Central memory CD4-positive, alpha-beta T cell (primary cell): Measurements from ENCODE around the gene ABCB10.
A peak's percentile ranks its signal among the peaks of the same experiment; 100 is the strongest.
"Not testable (repeated sequence)": the region's sequence is repeated elsewhere in the genome, so short reads cannot be mapped to it uniquely, and the experiment has no call there.

Experiments used
- DNase-seq: peaks from one replicate; pipeline ENCODE4 v3.0.0; 2022

Gene ABCB10

GRCh38 chr1:229570891-229571516 is 12.5 kb upstream of the ABCB10 start:
- no peak for DNase-seq

GRCh38 chr1:229570305-229570704 is 11.8 kb upstream of the ABCB10 start:
- DNase-seq: no peak

DNA sequence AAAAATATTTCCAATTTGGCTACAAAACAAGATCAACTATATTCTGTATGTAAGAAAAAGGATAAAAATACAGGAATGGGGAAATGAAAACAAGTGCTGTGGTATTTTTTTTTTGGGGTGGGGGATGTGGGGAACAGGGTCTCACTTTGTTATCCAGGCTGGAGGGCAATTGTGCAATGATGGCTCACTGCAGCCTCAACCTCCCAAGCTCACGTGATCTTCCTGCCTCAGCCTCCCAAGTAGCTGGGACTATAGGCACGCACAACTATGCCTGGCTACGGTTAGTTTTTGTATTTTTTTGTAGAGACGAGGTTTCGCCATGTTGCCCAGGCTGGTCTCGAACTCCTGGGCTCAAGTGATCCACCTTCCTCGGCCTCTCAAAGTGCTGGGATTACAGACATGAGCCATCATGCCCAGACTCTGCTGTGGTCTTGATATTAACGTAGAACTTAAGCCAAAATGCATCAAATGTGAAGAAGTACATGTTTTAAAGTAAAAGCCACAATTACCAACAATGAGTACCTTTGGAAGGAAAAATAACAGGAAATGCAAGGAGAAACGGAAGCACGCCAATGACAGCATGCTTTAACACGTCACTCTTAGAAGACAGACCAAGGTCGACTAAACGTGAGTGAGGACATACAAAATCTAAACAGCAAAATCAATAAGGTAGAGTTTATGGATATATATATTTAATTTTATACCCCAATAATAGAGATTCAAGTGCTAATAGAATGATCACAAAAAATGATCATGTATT is 8.8 kb upstream of the ABCB10 start:
- no peak for DNase-seq

DNA sequence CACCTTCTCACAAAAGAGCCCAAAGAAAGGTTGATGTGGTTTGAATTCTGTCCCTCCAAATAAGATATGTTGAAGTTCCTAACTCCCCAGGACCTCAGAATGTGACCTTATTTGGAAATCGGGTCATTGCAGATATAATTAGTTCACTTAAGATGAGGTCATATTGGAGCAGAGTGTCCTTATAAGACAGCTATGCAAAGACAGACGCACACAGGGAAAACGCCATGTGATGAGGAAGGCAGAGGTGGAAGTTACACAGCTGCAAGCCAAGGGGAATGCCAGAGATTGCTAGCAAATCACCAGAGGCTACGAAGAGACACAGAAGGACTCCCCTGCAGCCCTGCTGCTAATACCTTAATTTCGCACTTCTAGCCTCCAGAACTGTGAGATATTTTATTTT is 5.2 kb upstream of the ABCB10 start:
- DNase-seq: no peak

GRCh38 chr1:229563241-229563640 is 4.7 kb upstream of the ABCB10 start:
- DNase-seq: no peak

GRCh38 chr1:229562686-229563085 is 4.2 kb upstream of the ABCB10 start:
- no peak for DNase-seq

GRCh38 chr1:229561141-229561540 is 2.6 kb upstream of the ABCB10 start:
- no peak for DNase-seq

DNA sequence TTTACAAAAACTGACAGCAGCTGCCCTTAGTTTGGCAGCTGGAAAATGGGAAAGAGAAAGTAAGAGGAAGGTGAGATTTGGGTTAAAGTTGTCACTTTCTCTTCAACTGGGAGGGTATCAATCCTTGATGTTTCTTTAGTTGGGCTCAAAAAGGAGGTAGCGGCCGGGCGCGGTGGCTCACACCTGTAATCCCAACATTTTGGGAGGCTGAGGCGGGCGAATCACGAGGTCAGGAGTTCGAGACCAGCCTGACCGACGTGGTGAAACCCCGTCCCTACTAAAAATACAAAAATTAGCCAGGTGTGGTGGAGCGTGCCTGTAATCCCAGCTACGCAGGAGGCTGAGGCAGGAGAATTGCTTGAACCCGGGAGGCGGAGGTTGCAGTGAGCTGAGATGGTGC is 1.6 kb upstream of the ABCB10 start:
- DNase-seq: not testable (repeated sequence)

- DNase-seq: not testable (repeated sequence)
These were observed 862 bp upstream of the ABCB10 start for GRCh38 chr1:229559336-229559801.

GRCh38 chr1:229557913-229558414 is 543 bp downstream of the ABCB10 start:
- DNase-seq: peak; percentile 19

- DNase-seq: no peak
These were observed 1.2 kb downstream of the ABCB10 start for GRCh38 chr1:229557200-229557850.

- no peak for DNase-seq
These were observed 3.5 kb downstream of the ABCB10 start for GRCh38 chr1:229554886-229555621.

- no peak for DNase-seq
These were observed 4.8 kb downstream of the ABCB10 start for GRCh38 chr1:229553621-229554130.

GRCh38 chr1:229552732-229553131 is 5.8 kb downstream of the ABCB10 start:
- no peak for DNase-seq

- no peak for DNase-seq
These were observed 7.5 kb downstream of the ABCB10 start for GRCh38 chr1:229550812-229551567.

DNA sequence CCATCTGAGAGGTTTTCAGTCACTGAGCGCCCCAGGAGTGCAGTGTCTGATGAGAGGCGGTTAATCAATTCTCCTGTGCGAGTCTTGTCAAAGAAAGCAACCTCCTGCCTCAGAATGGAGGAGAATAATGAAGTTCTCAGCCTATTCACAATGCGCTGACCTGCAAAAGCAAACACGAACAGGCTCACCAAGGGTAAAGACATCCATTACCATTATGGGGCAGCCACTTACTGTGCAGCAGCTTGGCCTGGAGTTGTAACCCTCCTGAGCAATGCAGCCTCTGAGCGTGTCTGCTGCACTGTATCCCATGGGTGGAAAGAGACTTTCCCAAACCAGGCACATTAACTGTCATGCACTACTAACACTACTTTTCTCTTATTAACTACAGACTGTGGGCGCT is 11.0 kb downstream of the ABCB10 start:
- no peak for DNase-seq

GRCh38 chr1:229544587-229544986 is 13.9 kb downstream of the ABCB10 start:
- no peak for DNase-seq

DNA sequence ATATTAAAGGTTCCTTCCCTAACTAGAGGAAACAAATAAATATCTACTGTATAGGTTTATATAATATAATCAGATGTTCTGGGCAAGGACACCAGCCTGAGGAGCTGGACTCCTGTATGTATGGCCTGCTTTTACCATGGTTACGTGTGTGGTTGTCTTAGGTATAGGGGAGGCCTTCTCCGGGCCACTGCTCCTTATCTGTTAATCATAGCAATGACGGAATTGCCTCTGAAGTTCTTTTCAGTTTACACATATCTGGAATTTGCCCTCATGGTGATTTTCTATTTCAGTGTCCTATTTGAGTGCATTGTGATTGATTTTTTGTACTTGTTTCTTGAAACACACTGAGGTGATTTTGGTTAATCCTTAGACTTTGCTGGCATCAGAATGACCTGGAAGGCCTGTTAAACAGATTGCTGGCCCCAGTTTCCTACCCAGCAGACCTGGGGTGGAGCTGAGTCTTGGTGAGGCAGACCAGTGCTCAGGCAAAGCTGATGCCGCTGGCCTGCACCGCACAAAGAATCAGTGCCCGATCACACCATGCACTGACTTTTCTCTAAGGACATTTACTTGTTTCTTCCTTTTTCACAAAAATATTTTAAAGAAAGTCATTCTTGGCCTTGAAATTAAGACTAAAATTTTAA is 18.5 kb downstream of the ABCB10 start:
- DNase-seq: no peak

GRCh38 chr1:229538945-229539344 is 19.6 kb downstream of the ABCB10 start:
- no peak for DNase-seq

DNA sequence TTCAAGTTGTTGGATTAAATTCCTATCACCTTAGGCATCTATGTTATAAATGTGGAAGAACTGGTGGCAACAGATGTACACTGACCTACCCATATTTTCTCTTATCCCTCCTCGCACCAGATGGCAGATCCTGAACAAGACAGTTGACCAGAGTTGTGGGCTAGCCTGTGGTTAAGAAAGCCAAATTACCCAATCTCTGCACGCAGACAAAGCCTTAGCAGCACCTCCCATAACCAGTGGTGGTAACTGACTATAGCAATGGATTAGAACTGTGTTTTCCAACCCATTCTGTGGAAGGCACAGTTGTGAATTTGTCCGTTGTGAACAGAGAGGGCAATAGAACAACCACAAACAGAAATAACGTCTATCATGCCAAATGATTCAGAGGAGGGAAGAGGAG is 20.6 kb downstream of the ABCB10 start:
- DNase-seq: no peak

- DNase-seq: no peak
These were observed 21.5 kb downstream of the ABCB10 start for GRCh38 chr1:229536982-229537381.
